Retina (tissue), 1 donor: ENCODE measurements around the gene KAZN.

Source experiments
- DNase-seq: peaks from one replicate; pipeline ENCODE4 v3.0.0-alpha.2; 2016

The KAZN gene

GRCh38 chr1:14993414-14993813, 394.9 kb downstream of the KAZN start:
- no peak for DNase-seq

- no peak for DNase-seq
Observed at GRCh38 chr1:14994148-14994547, 395.7 kb downstream of the KAZN start.

- no peak for DNase-seq
Observed at GRCh38 chr1:14994841-14995437, 396.5 kb downstream of the KAZN start.

- no peak for DNase-seq
Observed at GRCh38 chr1:14996133-14997050, 397.9 kb downstream of the KAZN start.

GRCh38 chr1:14997646-14998276, 399.3 kb downstream of the KAZN start:
- DNase-seq = no peak

- DNase-seq = no peak
Observed at GRCh38 chr1:14999441-14999840, 401.0 kb downstream of the KAZN start.

GRCh38 chr1:15000030-15000429, 401.5 kb downstream of the KAZN start:
- no peak for DNase-seq

GRCh38 chr1:15000671-15001070, 402.2 kb downstream of the KAZN start:
- DNase-seq = no peak

- DNase-seq = no peak
Observed at GRCh38 chr1:15001317-15001915, 402.9 kb downstream of the KAZN start.

- DNase-seq = no peak
Observed at GRCh38 chr1:15002325-15002724, 403.8 kb downstream of the KAZN start.

- no peak for DNase-seq
Observed at GRCh38 chr1:15004396-15004795, 405.9 kb downstream of the KAZN start.

GRCh38 chr1:15005116-15005515, 406.6 kb downstream of the KAZN start:
- DNase-seq = no peak

GRCh38 chr1:15007368-15007767, 408.9 kb downstream of the KAZN start:
- DNase-seq = no peak

- DNase-seq = no peak
Observed at GRCh38 chr1:15007842-15008241, 409.4 kb downstream of the KAZN start.

- DNase-seq = no peak
Observed at GRCh38 chr1:15008783-15009729, 410.6 kb downstream of the KAZN start.

GRCh38 chr1:15011160-15011559, 412.7 kb downstream of the KAZN start:
- DNase-seq = no peak

GRCh38 chr1:15011661-15012060, 413.2 kb downstream of the KAZN start:
- no peak for DNase-seq

GRCh38 chr1:15012822-15013221, 414.3 kb downstream of the KAZN start:
- no peak for DNase-seq

GRCh38 chr1:15013767-15014166, 415.3 kb downstream of the KAZN start:
- no peak for DNase-seq

- DNase-seq = no peak
Observed at GRCh38 chr1:15014516-15014915, 416.0 kb downstream of the KAZN start.

GRCh38 chr1:15016001-15016400, 417.5 kb downstream of the KAZN start:
- DNase-seq = no peak

- DNase-seq = no peak
Observed at GRCh38 chr1:15016526-15016925, 418.0 kb downstream of the KAZN start.
